Stimulated activated CD8-positive, alpha-beta memory T cell treated with anti-CD3 and anti-CD28 coated beads, Interleukin-15, amount 100 ng/mL, for 24 hours (primary cell): ENCODE results near the gene HAP1.
A peak's percentile ranks its signal among the peaks of the same experiment; 100 is the strongest.

Source experiments
- DNase-seq: peaks from one replicate; pipeline ENCODE4 v3.0.0-alpha.2; 2020; ENCODE audit warnings: low read depth

HAP1 gene

DNA sequence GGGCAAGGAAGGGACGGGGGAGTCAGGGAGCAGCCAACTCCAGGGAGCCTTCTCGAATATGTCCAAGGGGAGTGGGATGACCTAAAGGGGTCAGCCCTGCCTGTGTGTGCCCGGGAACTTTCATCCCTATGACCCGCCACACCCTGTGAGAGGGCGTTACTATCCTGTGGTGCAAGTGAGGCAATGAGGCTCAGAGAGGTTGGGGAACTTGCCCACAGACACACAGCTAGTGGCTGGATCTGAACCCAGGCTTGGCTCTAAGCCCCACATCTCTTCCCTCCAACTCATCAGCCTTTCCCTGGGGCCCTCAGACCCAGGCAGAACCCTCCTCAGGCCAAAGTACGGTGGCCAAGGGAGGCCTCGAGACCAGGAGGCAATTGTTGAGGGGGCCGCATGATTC lies 28.9 kb upstream of the HAP1 start:
- no peak for DNase-seq

DNA sequence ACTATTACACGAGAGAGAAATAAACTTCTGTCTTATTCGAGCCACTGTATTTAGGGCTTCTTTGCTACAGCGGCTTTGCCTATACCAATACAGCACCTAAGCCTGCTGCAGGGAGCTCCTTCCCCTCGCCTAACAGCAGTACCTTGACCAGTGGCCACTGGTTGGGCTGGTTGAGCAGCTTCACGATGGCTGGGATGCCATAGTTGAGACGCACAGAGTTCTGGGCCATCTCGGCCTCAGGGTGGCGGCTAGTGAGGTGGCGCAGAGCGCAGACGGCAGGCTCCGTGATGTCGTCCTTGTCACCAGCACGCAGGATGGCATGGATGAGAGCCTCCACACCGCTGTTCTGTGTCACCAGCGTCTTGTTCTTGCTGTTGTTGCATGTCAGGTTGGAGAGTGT lies 28.4 kb upstream of the HAP1 start:
- no peak for DNase-seq

DNA sequence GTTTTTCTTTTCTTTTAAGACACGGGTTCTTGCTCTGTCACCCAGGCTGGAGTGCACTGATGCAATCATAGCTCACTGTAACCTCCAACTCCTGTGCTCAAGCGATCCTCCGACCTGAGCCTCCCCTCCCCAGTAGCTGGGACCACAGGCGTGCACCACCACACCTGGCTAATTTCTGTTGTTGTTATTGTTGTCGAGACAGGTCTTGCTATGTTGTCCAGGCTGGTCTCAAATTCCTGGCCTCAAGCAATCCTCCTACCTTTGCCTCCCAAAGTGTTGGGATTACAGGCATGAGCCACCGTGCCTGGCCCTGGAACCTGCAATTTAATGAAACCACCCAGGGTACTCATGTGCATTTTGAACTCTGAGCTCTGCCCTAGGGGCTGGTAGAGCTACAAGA lies 27.9 kb upstream of the HAP1 start:
- DNase-seq, result no peak

DNA sequence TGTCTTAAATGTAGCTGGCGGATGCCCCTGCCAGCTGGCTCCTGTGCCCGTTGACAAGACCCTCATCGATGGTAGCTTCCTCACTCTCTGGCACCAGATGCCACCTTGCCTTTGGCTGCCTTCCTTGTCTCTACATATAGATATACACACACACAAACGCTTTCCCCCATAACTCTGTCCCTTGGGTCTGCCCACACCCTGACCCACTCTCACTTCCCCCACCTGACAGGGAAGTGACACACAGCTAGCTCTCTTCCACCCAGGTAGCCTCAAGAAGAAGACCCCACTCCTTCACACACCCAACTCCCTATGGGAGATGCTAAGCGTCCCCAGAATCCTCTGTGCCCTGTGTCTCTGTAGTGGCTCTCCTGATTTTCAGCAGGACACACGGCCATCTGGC lies 26.4 kb upstream of the HAP1 start:
- no peak for DNase-seq

DNA sequence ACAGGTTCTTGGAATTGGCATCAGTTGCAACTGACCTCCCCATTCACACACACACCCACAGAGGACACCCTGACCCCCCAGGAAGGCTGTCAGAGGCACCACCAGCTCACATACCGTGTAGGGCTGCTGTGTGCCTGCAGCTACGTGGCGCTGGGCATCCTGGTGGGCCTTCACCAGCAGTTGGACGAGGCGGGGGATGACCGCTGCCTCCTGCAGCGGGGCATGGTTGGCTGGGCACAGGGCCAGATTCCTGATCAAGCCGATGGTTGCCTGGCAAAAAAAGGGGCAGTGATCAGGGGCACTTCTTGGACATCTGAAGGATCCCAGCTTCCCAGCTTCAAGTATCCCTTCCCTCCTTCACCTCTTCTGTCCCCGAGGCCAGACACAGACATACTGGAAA lies 24.2 kb upstream of the HAP1 start:
- DNase-seq, result no peak

DNA sequence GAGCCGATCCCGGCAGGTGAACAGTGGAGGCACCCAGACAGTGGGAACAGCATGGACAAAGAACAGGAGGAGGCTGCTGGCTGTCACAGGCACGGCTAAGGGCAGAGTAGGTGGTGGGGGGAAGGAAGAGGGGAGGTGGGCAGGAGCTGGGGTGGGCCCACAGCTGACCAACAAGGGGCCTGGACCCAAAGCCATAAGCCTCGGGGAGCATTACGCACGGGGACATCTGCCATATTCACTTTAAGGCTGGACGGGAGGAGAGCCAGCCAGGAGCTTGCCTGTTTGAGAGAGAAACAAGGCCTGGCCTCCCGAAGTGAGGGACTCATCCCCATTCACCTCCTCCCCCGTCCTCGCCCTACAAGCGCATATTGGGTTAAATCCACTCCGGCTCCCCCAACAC lies 19.6 kb upstream of the HAP1 start:
- no peak for DNase-seq

DNA sequence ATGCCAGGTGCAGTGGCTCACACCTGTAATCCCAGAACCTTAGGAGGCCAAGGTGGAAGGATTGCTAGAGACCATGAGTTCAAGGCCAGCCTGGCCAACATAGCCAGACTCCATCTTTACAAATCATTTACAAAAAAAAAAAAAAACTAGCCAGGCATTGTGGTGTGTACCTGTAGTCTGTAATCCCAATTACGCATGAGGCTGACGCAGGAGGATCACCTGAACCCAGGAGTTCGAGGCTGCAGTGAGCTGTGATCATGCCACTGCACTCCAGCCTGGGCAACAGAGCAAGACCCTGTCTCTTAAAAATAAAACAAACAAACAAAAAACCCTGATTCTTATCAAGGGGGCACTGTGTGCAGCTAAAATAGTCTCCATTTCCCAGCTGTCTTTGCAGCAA lies 16.8 kb upstream of the HAP1 start:
- DNase-seq, result no peak

DNA sequence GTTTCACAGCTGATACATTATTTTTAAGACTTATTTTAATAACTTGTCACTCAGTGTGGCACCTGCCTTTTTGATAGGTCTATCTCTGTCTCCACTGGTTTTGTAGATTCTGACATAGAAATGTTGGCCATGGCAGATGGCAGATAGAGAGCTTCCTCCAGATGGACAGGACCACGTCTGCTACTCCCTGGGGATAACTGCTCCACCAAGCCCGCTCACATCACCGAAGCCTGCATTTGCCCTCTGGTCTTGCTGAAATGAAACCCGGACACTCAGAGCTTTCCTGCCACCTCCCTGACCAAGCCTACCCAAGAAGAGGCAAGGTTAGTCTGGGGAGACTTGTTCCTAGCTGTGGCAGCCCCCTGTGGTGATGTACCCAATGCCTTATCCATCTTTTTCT lies 16.4 kb upstream of the HAP1 start:
- DNase-seq, result no peak

DNA sequence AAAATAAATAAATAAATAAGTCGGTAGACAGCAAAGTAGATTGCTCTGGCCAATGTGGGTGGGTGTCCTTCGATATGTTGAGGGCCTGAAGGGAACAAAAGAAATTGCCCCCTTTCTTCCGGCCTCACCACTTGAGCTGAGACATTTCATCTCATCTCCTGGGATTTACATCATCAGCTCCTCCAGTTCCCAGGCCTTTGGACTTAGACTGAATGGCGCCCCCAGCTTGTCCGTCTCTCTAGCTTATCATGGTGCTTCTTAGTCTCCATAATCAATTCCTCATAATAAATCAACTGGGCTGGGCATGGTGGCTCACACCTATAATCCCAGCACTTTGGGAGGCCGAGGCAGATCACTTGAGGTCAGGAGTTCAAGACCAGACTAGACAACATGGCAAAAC lies 13.8 kb upstream of the HAP1 start:
- no peak for DNase-seq

DNA sequence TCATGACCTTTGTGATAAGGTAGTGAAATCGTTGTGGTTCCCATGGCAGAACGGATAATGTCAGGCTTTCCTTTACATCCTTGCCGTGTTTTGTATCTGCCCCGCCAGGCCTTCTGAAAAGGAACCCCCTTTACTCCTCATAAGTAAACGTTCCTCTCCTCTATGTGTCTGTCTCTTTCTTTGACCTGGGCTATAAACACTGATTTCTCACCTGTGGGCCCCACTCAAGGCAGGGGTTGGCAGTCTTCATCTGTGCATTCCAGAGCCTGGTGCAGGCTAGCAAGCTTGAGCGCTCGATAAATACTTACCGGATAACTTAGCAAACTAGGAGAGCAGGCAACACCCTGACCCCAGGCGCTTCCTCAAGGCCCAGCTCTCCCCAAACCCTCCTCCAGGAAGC lies 7.3 kb upstream of the HAP1 start:
- no peak for DNase-seq

DNA sequence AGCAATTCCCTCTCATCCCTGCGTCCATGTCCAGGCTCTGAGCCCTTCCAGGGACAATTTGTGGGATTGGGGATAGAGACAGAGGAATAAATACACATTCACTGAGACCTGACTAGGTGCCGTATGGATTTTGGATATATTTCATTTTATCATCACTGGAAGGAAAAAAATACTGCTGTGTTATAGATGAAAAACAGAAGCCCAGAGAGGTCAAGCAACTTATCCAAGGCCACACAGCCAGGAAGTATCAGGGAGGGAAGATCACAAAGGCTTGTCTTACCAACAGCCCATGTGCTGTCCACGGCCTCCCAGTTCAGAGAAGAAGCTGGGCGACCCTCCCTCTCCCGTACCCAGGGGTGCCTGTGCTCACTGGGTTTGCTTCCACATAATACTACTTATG lies 6.1 kb upstream of the HAP1 start:
- DNase-seq, result no peak

DNA sequence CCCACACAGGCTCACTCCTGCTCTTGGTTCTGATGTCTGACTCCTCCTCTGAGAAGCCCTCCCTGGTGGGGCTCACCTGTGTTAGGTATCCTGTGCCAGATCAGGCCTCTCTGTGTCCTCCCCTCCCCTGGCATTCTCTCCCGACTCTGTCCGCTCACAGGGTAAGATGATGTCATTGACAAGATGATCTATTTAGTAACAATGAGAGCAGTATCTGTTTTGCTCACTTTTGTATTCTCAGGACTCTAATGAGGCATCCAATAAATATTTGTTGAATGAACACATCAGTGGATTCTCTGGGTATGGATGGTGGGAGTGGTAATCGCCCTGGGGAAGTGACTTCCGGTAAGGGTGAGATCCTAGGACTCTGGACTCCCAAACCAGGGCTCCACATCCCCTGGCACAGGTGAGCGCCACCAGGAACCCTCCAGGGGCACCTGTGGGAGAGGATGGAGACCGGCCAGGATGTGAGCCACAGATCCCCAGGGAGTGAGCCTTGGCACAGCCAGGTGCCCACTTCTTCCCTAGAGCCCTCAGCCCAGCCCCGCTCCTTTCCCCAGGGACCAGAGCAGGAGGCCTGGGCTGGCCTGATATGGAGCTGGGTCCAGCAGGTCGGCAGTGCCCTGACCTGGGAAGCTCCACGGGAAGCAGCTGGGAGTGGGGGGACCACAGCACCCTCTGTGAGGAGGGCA lies 5.4 kb upstream of the HAP1 start:
- no peak for DNase-seq

DNA sequence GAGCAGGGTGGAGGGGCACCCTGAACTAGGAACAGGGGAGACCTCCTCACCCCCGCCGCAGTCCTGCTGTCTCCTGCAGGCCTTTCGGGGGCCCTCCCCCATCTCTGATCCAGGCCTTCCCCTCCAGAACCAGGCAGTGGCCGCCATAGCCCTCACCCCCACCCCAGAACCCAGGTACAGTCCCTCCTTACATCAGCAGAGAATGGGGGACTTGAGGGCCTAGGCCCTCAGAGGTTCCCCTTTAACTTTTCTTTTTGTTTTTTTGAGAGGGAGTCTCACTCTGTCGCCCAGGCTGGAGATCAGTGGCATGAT lies 4.3 kb upstream of the HAP1 start:
- no peak for DNase-seq

DNA sequence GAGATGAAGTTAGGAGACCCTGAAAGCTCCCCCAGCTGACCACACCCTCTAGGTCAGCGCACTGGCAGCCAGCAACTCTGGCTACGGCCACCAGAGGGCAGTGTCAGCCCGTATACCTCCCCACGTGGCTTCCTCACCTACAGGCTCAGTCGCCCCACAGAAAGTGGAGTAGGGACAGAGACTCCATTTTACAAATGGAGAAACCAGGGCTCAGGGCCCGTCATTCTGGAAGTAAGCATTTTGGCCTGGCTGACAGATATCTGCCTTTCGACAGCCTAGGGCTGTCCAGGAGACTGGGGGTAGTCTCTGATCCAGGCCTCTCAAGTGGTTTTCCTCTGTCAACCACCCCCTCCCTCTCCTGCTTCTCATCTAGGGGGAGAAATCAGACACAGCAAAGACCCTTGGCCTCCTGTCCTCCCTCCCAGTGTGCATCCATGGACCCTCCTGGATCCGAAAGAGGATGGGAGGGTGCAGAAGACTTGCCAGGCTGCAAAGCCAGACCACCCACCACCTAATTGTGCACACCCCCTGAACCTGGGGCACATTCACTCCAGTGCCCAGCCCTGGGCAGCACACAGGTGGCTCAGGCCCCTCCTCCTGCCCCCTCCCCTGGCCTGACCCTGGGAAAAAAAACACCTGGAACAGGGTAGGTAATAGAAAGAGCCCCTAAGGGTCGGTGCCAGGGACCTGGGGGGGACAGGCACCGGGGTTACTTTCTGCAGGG lies 3.8 kb upstream of the HAP1 start:
- DNase-seq, result peak; percentile 62

DNA sequence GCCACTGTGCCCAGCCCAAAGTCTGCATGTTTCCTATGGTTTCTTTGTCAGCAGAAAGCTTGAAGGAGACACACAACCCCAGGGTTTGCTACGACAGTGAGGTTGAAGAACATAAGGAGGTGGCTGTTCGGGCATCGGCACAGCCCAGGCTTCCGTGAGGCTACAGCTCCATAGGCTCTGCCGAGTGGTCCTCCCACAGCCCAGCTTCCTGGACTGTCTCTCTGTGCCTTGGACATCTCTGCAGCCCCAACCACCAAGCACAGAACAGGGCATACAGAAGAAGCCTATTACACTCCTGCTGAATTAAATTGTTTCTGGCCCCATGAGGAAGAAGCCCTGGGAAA lies 3.2 kb upstream of the HAP1 start:
- no peak for DNase-seq

DNA sequence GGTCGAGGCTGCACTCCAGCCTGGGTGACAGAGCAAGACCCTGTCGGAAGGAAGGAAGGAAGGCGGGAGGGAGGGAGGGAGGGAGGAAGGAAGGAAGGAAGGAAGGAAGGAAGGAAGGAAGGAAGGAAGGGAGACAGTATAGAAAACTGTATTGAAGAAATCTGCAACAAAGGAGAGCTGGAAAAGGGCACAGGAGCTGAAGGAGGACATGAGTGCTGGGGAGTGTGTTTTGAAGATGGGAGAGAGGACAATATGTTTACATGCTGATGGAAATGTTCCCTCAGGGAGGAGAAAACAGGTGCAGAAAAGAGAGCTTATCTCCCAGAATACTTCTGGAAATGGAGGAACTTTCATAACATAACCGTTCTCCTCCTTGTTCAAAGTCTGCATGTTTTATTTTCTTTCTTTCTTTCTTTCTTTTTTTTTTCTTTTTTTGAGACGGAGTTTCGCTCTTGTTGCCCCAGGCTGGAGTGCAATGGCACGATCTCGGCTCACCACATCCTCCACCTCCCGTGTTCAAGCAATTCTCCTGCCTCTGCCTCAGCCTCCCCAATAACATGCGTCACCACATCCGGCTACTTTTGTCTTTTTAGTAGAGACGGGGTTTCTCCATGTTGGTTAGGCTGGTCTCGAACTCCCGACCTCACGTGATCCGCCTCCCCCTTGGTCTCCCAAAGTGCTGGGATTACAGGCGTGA lies 2.7 kb upstream of the HAP1 start:
- no peak for DNase-seq

DNA sequence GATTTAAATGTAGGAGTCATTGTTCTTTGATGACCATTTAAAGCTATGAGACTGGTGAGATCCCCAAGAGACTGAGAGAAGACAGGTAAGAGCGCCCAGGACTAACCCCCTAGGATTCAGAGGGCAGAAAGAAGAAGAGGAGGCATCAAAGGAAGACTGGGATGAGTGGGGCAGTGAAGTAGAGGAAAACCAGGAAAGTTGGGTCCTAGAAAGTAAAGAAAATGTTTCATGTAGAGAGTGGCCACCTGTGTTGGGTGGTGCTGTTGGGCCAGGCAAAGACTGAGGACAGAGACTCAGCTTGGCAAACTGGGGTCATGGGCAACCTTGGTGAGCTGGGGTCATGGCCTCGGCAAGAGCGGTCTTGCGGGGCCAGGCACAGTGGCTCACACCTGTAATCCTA lies 1.3 kb upstream of the HAP1 start:
- no peak for DNase-seq

DNA sequence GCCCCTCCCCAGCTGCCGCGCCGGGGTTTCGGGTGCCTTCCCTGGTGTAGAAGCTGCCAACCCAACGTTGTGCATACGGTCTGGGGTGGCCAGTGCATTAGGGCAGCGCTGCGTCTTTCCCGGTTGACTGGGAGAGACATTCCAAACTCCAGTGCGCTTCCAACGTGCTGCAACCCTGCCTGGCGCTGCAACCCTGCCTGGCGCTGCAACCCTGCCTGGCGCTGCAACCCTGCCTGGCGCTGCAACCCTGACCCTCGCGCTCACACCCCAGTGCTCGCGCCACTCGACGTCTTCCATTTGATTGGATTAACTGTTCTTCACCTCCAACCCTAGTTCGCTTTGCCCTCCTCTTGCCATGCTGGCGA lies 488 bp upstream of the HAP1 start:
- no peak for DNase-seq

DNA sequence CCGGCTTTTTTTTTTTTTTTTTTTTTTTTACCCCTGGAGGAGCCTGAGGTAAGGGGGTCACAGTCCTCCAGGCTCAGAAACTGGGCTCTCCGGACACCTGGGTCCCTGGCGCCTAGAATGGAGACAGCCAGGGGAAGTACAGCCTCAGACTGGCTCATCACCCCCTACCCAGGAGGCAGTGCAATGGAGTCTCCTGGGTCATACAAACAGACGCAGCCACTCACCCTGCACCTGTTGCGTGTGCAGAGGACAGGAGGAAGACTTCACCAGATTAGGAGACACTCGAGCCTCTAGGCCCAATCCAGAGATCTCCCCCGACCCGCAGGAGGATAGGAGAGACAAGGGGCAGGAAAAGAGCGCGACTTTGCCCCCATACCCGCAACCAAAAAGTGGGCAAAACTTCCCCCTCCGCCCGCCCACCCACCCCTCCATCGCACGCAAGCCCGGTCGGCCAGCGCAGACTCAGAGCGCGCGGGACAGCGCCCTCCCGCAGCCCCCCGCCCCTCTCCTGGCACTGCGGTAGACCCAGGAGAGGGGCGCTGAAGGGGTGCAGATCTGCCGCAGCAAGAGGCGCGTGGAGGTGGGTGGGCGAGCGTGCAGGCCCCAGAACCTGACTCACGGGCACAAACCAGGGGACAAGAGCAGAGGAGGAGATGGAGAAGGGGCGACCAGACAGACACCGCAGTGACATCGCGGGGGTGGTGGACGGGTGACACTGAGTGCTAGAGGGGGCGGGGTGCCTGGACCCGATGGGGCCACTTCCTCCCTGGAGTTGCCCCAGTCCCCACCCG lies 900 bp downstream of the HAP1 start:
- DNase-seq, result no peak

DNA sequence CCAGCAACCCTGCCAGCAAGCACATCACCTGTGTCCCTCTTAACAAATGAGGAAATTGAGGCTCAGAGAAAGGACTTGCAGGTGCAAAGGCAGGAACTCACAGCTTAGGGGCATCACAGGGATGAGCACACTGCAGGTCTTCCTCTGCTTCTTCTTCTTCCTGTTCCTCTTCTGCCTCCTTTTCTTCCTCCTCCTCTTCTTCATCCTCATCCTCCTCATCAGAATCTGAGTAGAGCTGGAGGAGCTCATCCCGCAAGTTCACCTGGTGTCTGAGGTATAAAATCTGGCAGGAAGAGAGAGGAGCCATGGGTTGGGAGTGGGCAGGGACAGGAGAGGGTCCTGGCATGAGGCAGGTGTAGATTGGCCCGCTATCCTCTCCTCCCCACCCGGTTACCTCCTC lies 2.6 kb downstream of the HAP1 start:
- DNase-seq, result no peak

DNA sequence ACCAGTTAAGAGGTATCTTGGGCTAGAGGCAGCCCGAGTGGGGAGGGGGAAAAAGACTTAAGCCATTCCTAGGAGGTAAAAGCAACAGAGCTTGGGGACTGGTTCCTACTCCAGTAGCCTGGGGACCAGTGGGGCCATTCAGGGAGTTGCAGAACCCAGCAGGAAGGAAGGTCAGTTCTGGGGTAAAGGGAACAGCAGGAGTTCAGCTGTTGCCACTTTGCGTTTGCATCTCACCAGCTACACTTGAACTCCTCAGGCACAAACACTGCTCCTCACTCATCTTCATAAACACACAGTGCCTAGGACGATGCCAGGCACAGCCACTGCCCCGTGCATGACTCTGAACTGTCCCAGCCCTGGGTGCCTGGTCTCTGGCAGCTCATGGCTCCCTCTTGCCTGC lies 4.0 kb downstream of the HAP1 start:
- no peak for DNase-seq

DNA sequence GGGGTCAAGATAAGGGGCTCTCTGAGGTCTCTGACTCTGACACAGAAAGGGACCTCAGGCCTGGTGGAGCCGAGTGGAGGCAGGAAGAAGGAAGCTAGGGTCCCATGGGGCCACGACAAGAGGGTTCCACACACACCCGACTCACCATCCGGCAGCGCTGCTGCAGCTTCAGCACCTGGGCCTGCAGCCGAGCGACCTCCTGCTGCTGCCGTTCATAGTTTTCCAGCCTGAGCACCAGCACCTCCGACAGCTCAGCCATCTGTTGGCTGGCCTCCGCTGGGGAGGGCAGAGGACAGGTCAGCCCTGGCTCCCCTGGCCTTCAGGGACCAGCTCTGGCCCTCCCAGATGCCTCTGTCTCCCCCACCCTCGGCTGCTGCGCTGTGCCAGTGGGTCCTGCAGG lies 6.4 kb downstream of the HAP1 start:
- DNase-seq, result no peak

DNA sequence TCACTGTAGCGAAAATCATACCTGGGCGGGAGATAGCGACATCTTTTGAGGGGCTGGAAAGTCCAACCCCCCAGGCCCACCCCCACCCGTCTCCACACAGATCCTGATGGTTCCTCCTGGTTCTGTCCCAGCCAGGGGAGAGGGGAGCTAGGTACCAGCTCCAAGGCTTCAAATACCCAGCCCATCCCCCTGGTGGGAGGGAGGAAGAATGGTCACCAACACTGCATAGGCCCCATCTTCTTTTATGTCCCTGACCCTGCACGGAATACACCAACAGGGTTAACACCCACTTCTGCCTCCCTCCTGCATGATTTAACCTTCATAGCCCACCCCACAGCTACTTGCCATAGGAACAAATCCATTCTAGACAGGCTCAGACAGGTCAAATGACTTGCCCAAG lies 9.3 kb downstream of the HAP1 start:
- DNase-seq, result no peak
